WTC11 (cell line): ENCODE results near the gene PTPRN2.

Source experiments
- AR ChIP-seq: fragments of 250-450 bp; sonication (Bioruptor Pico); IDR thresholded peaks from 2 replicates; pipeline ENCODE4 v1.9.0; 2021; ENCODE audit warnings: mild to moderate bottlenecking
- ATF2 ChIP-seq: sonication (generic); formaldehyde crosslinking; IDR thresholded peaks from 2 replicates; pipeline ENCODE4 v1.8.1; 2022; ENCODE audit warnings: low read depth, missing genetic modification reagents, borderline replicate concordance
- CDX4 ChIP-seq: fragments of 250-450 bp; sonication (Bioruptor Pico); IDR thresholded peaks from 2 replicates; pipeline ENCODE4 v1.9.0; 2021; ENCODE audit warnings: moderate library complexity, mild to moderate bottlenecking, inconsistent platforms, borderline replicate concordance
- CTCF ChIP-seq: fragments of 200-600 bp; IDR thresholded peaks from 2 replicates; pipeline ENCODE4 v1.8.0; 2022; ENCODE audit warnings: antibody characterized with exemption
- KAT7 ChIP-seq: sonication (generic); formaldehyde crosslinking; IDR thresholded peaks from 2 replicates; pipeline ENCODE4 v1.8.1; 2023; ENCODE audit warnings: missing genetic modification reagents, mild to moderate bottlenecking, borderline replicate concordance
- MAX ChIP-seq: sonication (generic); formaldehyde crosslinking; IDR thresholded peaks from 2 replicates; pipeline ENCODE4 v1.8.0; 2022; ENCODE audit warnings: mild to moderate bottlenecking, missing genetic modification reagents
- STAT6 ChIP-seq: sonication (generic); formaldehyde crosslinking; conservative IDR thresholded peaks from 2 replicates; pipeline ENCODE4 v1.8.1; 2023; ENCODE audit warnings: mild to moderate bottlenecking, low read depth, missing genetic modification reagents, moderate library complexity
- ZNF232 ChIP-seq: sonication (generic); formaldehyde crosslinking; IDR thresholded peaks from 2 replicates; pipeline ENCODE4 v1.8.0; 2022; ENCODE audit warnings: mild to moderate bottlenecking, missing genetic modification reagents

GRCh38 chr7:157548691-157549303 is 1038.8 kb downstream of the PTPRN2 start:
- no peak for TF ChIP-seq STAT6 (CRISPR knock-in tag)
- no peak for TF ChIP-seq CTCF
- TF ChIP-seq MAX (CRISPR knock-in tag), result no peak
- TF ChIP-seq ATF2, result no peak
- no peak for TF ChIP-seq CDX4 (CRISPR knock-in tag)
- TF ChIP-seq AR (CRISPR knock-in tag), result no peak
- no peak for TF ChIP-seq KAT7 (CRISPR knock-in tag)
- TF ChIP-seq ZNF232 (CRISPR knock-in tag), result no peak
